ENCODE data around the gene USP5.
A peak's percentile ranks its signal among the peaks of the same experiment; 100 is the strongest.
"Not testable (repeated sequence)": the region's sequence is repeated elsewhere in the genome, so short reads cannot be mapped to it uniquely, and the experiment has no call there.

USP5 gene

DNA sequence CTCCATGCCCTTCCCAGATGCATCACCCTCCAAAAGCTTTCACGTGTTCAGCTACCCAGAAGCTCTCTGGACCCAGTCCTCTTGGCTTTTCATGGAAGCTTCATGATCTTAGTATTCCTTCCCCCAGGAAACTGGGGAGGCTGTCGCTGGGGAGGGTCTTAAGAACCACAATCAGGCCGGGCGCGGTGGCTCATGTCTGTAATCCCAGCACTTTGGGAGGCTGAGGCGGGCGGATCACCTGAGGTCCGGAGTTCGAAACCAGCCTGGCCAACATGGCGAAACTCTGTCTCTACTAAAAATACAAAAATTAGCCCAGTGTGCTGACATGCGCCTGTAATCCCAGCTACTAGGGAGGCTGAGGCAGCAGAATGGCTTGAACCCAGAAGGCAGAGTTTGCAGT lies 56.2 kb downstream of the USP5 start:
- peaks cover 22% of the 10 kb centered on the region for H3K4me1 ChIP-seq (ENCODE audit: control insufficient read depth, insufficient read depth, low read length)
- H3K27me3 ChIP-seq (ENCODE audit: control insufficient read depth, insufficient read depth, low read length), result peaks cover 13% of the 10 kb centered on the region; the same call in 1 of the 2 replicates
- H3K4me3 ChIP-seq (ENCODE audit: low read depth, low read length); H3K36me3 ChIP-seq (ENCODE audit: control insufficient read depth, insufficient read depth, low read length); H3K9ac ChIP-seq (ENCODE audit: low read length); H3K9me3 ChIP-seq (ENCODE audit: control insufficient read depth, insufficient read depth, low read depth, low read length); H3K27ac ChIP-seq (ENCODE audit: low read depth, low read length): not testable (repeated sequence)

- Histone ChIP-seq H3K27ac (ENCODE audit: low read depth, low read length) (no peak overlapping the region), H3K4me3 (ENCODE audit: low read depth, low read length) (no peak overlapping the region), H3K36me3 (ENCODE audit: control insufficient read depth, insufficient read depth, low read length) (no peaks in the 10 kb centered on the region), H3K27me3 (ENCODE audit: control insufficient read depth, insufficient read depth, low read length) (peaks cover 13% of the 10 kb centered on the region; the same call in 1 of the 2 replicates), H3K9me3 (ENCODE audit: control insufficient read depth, insufficient read depth, low read depth, low read length) (no peaks in the 10 kb centered on the region), H3K9ac (ENCODE audit: low read length) (no peak overlapping the region), H3K4me1 (ENCODE audit: control insufficient read depth, insufficient read depth, low read length) (peaks cover 21% of the 10 kb centered on the region)
Observed at GRCh38 chr12:6909421-6910145, 57.6 kb downstream of the USP5 start.

DNA sequence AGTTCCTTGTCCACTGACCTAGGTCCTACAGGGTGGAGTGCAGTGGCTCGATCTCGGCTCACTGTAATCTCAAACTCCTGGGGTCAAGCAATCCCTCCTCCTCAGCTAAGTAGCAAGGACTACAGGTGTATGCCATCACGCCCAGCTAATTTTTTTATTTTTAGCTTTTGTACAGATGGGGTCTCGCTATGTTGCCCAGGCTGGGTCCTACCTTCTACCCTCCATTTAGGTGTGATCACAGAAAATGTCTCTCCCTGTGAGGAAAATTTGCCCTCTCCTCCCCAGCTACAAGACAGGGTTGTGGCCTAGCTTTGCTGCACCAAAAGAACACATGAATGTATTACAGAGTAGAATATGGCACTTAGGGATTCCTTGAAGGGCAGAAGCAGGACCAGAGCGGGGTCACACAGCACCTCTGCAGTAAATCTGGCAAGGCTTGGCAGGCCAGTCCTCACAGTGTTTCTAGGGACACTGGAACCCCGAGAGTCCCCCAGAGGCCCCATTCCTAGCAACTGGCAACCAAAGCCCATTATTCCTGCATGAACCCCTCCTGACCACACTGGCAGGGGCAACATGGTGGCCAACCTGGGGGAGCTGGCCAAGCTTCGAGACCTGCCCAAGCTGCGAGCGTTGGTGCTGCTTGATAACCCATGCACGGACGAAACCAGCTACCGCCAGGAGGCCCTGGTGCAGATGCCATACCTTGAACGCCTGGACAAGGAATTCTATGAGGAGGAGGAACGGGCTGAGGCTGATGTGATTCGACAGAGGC lies 60.4 kb downstream of the USP5 start:
- H3K9me3 ChIP-seq (ENCODE audit: control insufficient read depth, insufficient read depth, low read depth, low read length), result no peaks in the 10 kb centered on the region
- H3K4me1 ChIP-seq (ENCODE audit: control insufficient read depth, insufficient read depth, low read length), result peaks cover 38% of the 10 kb centered on the region
- no peak overlapping the region for H3K4me3 ChIP-seq (ENCODE audit: low read depth, low read length)
- H3K27ac ChIP-seq (ENCODE audit: low read depth, low read length), result no peak overlapping the region
- H3K36me3 ChIP-seq (ENCODE audit: control insufficient read depth, insufficient read depth, low read length), result peaks cover 13% of the 10 kb centered on the region
- peaks cover 9% of the 10 kb centered on the region; the same call in 1 of the 2 replicates for H3K27me3 ChIP-seq (ENCODE audit: control insufficient read depth, insufficient read depth, low read length)
- H3K9ac ChIP-seq (ENCODE audit: low read length), result no peak overlapping the region

DNA sequence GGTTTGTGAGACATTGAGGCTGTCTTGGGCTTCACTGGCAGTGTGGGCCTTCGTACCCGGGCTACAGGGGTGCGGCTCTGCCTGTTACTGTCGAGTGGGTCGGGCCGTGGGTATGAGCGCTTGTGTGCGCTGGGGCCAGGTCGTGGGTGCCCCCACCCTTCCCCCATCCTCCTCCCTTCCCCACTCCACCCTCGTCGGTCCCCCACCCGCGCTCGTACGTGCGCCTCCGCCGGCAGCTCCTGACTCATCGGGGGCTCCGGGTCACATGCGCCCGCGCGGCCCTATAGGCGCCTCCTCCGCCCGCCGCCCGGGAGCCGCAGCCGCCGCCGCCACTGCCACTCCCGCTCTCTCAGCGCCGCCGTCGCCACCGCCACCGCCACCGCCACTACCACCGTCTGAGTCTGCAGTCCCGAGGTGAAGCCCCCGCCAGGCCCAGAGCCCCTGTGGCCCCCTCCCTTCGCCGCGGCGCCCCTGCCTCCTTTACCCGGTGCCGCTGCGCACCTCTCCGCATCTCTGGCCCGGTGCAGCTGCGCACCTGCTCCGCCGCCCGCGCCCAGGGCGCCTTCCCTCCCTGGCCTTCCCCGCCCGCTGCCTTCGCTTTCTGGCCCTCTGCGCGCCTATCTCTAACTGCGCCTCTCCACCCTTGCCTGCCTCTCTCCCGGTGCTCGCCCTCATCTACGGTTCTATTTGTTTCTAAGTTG lies 62.4 kb downstream of the USP5 start, which contains the start of gene ENO2:
TSS of gene ENO2 (plus strand) at position 335 of the 701 bp plus-strand sequence. CDS start 1,253 bp downstream, outside the sequence.
- H3K27me3 ChIP-seq (ENCODE audit: control insufficient read depth, insufficient read depth, low read length), result peaks cover 8% of the 10 kb centered on the region; the same call in 1 of the 2 replicates
- peak within 1 kb of the TSS; percentile 35; the same call in 1 of the 2 replicates for H3K27ac ChIP-seq (ENCODE audit: low read depth, low read length)

GRCh38 chr12:6914947-6915788 lies 63.2 kb downstream of the USP5 start:
- Histone ChIP-seq H3K27me3 (ENCODE audit: control insufficient read depth, insufficient read depth, low read length) (peaks cover 8% of the 10 kb centered on the region; the same call in 1 of the 2 replicates), H3K9ac (ENCODE audit: low read length) (peak overlapping the region; percentile 59), H3K4me1 (ENCODE audit: control insufficient read depth, insufficient read depth, low read length) (peaks cover 38% of the 10 kb centered on the region), H3K27ac (ENCODE audit: low read depth, low read length) (no peak overlapping the region), H3K36me3 (ENCODE audit: control insufficient read depth, insufficient read depth, low read length) (peaks cover 33% of the 10 kb centered on the region), H3K4me3 (ENCODE audit: low read depth, low read length) (peak overlapping the region; percentile 68), H3K9me3 (ENCODE audit: control insufficient read depth, insufficient read depth, low read depth, low read length) (no peaks in the 10 kb centered on the region)

More for the DNA sequence above, 62.4 kb downstream of the USP5 start, which contains the start of gene ENO2:
- peak within 1 kb of the TSS; percentile 59 for H3K9ac ChIP-seq (ENCODE audit: low read length)
- H3K4me1 ChIP-seq (ENCODE audit: control insufficient read depth, insufficient read depth, low read length), result peaks cover 38% of the 10 kb centered on the region
- H3K36me3 ChIP-seq (ENCODE audit: control insufficient read depth, insufficient read depth, low read length), result peaks cover 25% of the 10 kb centered on the region
- H3K9me3 ChIP-seq (ENCODE audit: control insufficient read depth, insufficient read depth, low read depth, low read length), result no peaks in the 10 kb centered on the region
- H3K4me3 ChIP-seq (ENCODE audit: low read depth, low read length), result peak within 1 kb of the TSS; percentile 68

GRCh38 chr12:6915789-6916285 lies 63.9 kb downstream of the USP5 start:
- Histone ChIP-seq H3K27ac (ENCODE audit: low read depth, low read length) (no peak overlapping the region), H3K4me3 (ENCODE audit: low read depth, low read length) (peak overlapping the region; percentile 68), H3K9me3 (ENCODE audit: control insufficient read depth, insufficient read depth, low read depth, low read length) (no peaks in the 10 kb centered on the region), H3K9ac (ENCODE audit: low read length) (no peak overlapping the region), H3K4me1 (ENCODE audit: control insufficient read depth, insufficient read depth, low read length) (peaks cover 38% of the 10 kb centered on the region), H3K36me3 (ENCODE audit: control insufficient read depth, insufficient read depth, low read length) (peaks cover 33% of the 10 kb centered on the region), H3K27me3 (ENCODE audit: control insufficient read depth, insufficient read depth, low read length) (peaks cover 7% of the 10 kb centered on the region; the same call in 1 of the 2 replicates)

Data from HUES6 (cell line).